GM13976 (cell line): Measurements from ENCODE around the gene MAFB.

Experiments used
- DNase-seq: peaks from one replicate; pipeline ENCODE4 v3.0.0; 2012; ENCODE audit warnings: low spot score
- CTCF ChIP-seq: IDR thresholded peaks from 2 replicates; pipeline ENCODE4 v1.5.1; 2012; ENCODE audit warnings: borderline replicate concordance, mild to moderate bottlenecking; ENCODE audit not compliant: insufficient read depth; ENCODE audit errors: extremely low read depth, missing control alignments, control extremely low read depth
- in situ Hi-C: fragments of 300-500 bp; cut with MboI; formaldehyde crosslinking; loops from one replicate; pipeline ENCODE4 v1.12.0; 2022; ENCODE audit warnings: low sequenced_read_pairs, mixed read lengths, inconsistent platforms; ENCODE audit not compliant: unreplicated experiment

MAFB gene

GRCh38 chr20:40689943-40690835 lies 1.2 kb upstream of the MAFB start:
- DNase-seq, result peak; percentile 89
- peak; percentile 96 for TF ChIP-seq CTCF
- in situ Hi-C loops, result loop anchor here (10.0 to 25.0 kb wide), 4 partner anchors 428 to 1428 kb away; no protein-coding TSS in a partner anchor

- no peak for TF ChIP-seq CTCF
- no peak for DNase-seq
- in situ Hi-C loops, result loop anchor here (10.0 to 25.0 kb wide), 4 partner anchors 426 to 1426 kb away; no protein-coding TSS in a partner anchor
Measured at GRCh38 chr20:40688129-40689099, 622 bp downstream of the MAFB start.

- DNase-seq, result no peak
- TF ChIP-seq CTCF, result no peak
- in situ Hi-C loops, result loop anchor here (10.0 to 25.0 kb wide), 4 partner anchors 425 to 1425 kb away; no protein-coding TSS in a partner anchor
Measured at GRCh38 chr20:40687384-40688128, 1.5 kb downstream of the MAFB start.

- DNase-seq, result no peak
- TF ChIP-seq CTCF, result no peak
- in situ Hi-C loops, result loop anchor here (10.0 to 25.0 kb wide), 4 partner anchors 425 to 1425 kb away; no protein-coding TSS in a partner anchor
Measured at GRCh38 chr20:40686893-40687292, 2.1 kb downstream of the MAFB start.

- TF ChIP-seq CTCF, result no peak
- DNase-seq, result no peak
- in situ Hi-C loops, result loop anchor here (10.0 to 25.0 kb wide), 4 partner anchors 424 to 1424 kb away; no protein-coding TSS in a partner anchor
Measured at GRCh38 chr20:40686434-40686882, 2.6 kb downstream of the MAFB start.
